Spleen (tissue), 7 donors: ENCODE results near the gene NDOR1.

Experiments
- CTCF ChIP-seq, 11 experiments: fragments of 200-600 bp in 7 of 11; fragments of 450-650 bp in 4 of 11; sonication (generic) in 4 of 11; IDR thresholded peaks in 8 of 11; conservative IDR thresholded peaks in 3 of 11; 1 replicate in 7 of 11; 2 replicates in 4 of 11; pipeline versions ENCODE4 v1.4.0 to v1.8.0; 2016 to 2021; ENCODE audit warnings: antibody characterized with exemption in 11 of 11, inconsistent platforms in 4 of 11, mild to moderate bottlenecking in 1 of 11
- POLR2A ChIP-seq, 3 donors: fragments of 450-650 bp; IDR thresholded peaks; one replicate each; pipeline ENCODE4 v1.5.1; 2017; ENCODE audit warnings: antibody characterized with exemption in 3 of 3, mild to moderate bottlenecking in 1 of 3
- POLR2AphosphoS5 ChIP-seq, 3 donors: sonication (generic); formaldehyde crosslinking; IDR thresholded peaks; one replicate each; pipeline ENCODE4 v1.5.1; 2017; ENCODE audit warnings: antibody characterized with exemption in 3 of 3
- donor health status: DM: no; HTN: no; CAD: no; lungs with moderate emphysema.
- donor health status: DM: no; HTN: no; CAD: no.
- donor health status: DM: no; HTN: no; CAD: no.

DNA sequence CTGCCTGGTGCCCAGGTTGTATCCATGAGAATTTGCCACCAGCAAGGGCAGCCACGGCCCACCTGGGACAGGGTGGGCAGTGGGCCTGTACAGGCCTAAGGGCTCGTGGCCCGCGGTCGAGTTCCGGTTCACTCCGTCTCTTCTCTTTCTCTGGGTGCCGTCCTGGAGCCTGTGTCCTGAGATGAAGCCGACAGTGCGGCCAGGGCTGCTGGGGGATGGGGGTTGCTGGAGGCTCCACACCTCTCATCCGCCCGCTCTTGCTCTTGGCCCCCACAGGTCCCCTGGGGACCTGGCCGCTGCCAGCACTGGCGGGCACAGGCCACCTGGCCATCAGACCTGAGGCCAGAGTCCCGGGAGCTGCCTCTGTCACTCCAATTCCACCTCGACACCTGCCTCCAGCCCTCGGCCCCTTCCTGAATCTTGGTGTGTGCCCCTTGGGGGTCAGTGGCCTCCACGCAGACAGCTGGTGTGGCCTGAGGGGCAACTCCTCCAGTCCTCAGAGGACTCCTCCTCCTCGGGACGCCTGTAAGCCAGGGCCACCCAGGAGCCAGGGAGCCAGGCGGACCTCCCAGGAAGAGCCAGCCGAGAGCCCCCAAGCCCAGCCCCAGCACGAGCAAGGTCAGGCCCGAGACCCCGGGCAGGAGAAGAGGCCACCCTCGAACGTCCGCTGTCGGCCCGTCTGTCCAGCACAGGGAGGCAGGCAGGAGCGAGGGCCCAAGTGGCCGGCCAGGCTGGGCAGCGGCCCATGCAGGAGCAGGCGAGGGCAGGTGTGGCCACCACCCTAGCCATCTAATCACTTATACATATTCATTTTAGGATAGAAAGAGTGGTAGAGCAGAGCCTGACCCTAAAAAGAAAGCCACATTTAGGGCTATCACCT is 40.9 kb upstream of the NDOR1 start:
- TF ChIP-seq POLR2A (IDR thresholded peaks at IDR 0.05) (no peak), POLR2AphosphoS5 (IDR thresholded peaks at IDR 0.05) (no peak), CTCF (IDR thresholded peaks at IDR 0.05 in 8 of 11, conservative IDR thresholded peaks at IDR 0.05 in 3 of 11) (no peak)
